Peyer's patch (tissue), 4 donors: ENCODE results near the gene E2F8. TPM values are rescaled to one million over a fixed set of nuclear protein-coding genes. Genes with fewer than 3 reads are reported as not detected.

Experiments used
- DNase-seq, 3 donors: peaks; one replicate each; pipeline ENCODE4 v3.0.0-alpha.2; 2017 to 2019
- H3K27ac ChIP-seq, 4 donors: fragments of 200-600 bp; sonication (generic); one replicate each; pipeline ENCODE4 v1.5.1; 2016 to 2019
- H3K27me3 ChIP-seq, 2 donors: fragments of 200-600 bp; sonication (generic); one replicate each; pipeline ENCODE4 v1.5.1; 2019
- H3K36me3 ChIP-seq, 3 donors: fragments of 200-600 bp; sonication (generic); one replicate each; pipeline ENCODE4 v1.5.1; 2016 to 2019
- H3K4me1 ChIP-seq, 4 donors: fragments of 200-600 bp; sonication (generic); one replicate each; pipeline ENCODE4 v1.5.1; 2016 to 2019
- H3K4me3 ChIP-seq, 4 donors: fragments of 200-600 bp; sonication (generic); 1 replicate in 3 of 4; 2 replicates in 1 of 4; pipeline ENCODE4 v1.5.1; 2016 to 2019; ENCODE audit warnings: mild to moderate bottlenecking in 1 of 4
- H3K9me3 ChIP-seq, 4 donors: fragments of 200-600 bp; sonication (generic); one replicate each; pipeline ENCODE4 v1.5.1; 2016 to 2019; ENCODE audit warnings: mild to moderate bottlenecking in 1 of 4
- CTCF ChIP-seq, 6 experiments: fragments of 450-650 bp in 4 of 6; fragments of 200-600 bp in 2 of 6; sonication (generic) in 1 of 6; IDR thresholded peaks; one replicate each; pipeline ENCODE4 v1.5.1; 2017 to 2019; ENCODE audit warnings: antibody characterized with exemption in 6 of 6, mild to moderate bottlenecking in 3 of 6, moderate library complexity in 1 of 6
- POLR2A ChIP-seq, 2 donors: fragments of 450-650 bp; IDR thresholded peaks; one replicate each; pipeline ENCODE4 v1.5.1; 2017; ENCODE audit warnings: antibody characterized with exemption in 2 of 2, mild to moderate bottlenecking in 2 of 2, moderate library complexity in 2 of 2
- total RNA-seq, 4 donors: library from RNA; depleted of rRNA; stranded (reverse); fragments of >200 nt; gene quantifications; one replicate each; pipeline ENCODE4 v1.1.0, GENCODE V29; 2016

Gene E2F8
- total RNA-seq, 4 donors from 2014 or later, result 1.5 to 14.9 (median 6.0) TPM

- DNase-seq, result no peak
- Histone ChIP-seq H3K36me3 (no peaks in the 10 kb centered on the region), H3K27me3 (no peaks in the 10 kb centered on the region), H3K9me3 (no peaks in the 10 kb centered on the region), H3K4me1 (no peaks in the 10 kb centered on the region), H3K27ac (no peak overlapping the region), H3K4me3 (no peak overlapping the region)
- TF ChIP-seq CTCF (IDR thresholded peaks at IDR 0.05) (no peak), POLR2A (IDR thresholded peaks at IDR 0.05) (no peak)
These were observed 24.7 kb downstream of the E2F8 start for GRCh38 chr11:19216021-19216420.

DNA sequence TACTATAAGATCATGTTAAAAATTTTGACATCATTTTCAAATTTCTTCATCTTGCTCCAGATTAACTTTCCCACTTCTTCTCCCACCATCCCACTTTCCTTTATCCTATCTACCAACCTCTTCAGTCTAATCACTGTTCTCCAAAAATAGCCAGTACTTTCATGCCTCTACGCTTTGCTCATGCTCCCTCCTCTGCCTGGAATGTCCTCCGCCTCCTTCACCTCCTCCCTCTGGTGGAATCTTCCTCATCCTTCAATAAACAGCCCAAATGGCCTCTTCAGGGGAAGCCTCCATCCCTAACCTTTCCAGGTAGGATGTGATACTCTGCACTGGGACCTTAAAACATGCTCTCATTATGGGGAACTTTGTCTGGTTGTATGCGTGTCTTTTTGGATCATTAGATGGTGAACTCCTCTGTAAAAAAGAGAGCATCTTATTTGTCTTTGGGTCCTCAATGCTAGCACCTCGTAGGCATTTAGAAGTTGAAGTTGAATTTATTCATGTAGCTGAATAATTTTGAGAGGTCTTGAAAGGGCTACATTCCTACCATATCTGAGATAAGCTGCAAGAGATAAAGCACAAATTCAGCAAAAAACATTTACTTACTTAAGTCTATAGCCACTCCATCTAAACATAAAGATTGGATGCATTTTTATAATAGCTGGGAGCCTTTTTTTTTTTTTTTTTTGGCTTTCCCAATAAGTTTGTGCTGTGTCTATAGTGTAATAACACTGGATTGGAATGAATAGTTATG lies 31.0 kb downstream of the E2F8 start:
- Histone ChIP-seq H3K4me1 (no peaks in the 10 kb centered on the region), H3K27me3 (no peaks in the 10 kb centered on the region), H3K27ac (no peak overlapping the region), H3K4me3 (no peak overlapping the region), H3K9me3 (no peaks in the 10 kb centered on the region), H3K36me3 (no peaks in the 10 kb centered on the region)
- DNase-seq, result no peak
- TF ChIP-seq CTCF (IDR thresholded peaks at IDR 0.05) (no peak), POLR2A (IDR thresholded peaks at IDR 0.05) (no peak)

DNA sequence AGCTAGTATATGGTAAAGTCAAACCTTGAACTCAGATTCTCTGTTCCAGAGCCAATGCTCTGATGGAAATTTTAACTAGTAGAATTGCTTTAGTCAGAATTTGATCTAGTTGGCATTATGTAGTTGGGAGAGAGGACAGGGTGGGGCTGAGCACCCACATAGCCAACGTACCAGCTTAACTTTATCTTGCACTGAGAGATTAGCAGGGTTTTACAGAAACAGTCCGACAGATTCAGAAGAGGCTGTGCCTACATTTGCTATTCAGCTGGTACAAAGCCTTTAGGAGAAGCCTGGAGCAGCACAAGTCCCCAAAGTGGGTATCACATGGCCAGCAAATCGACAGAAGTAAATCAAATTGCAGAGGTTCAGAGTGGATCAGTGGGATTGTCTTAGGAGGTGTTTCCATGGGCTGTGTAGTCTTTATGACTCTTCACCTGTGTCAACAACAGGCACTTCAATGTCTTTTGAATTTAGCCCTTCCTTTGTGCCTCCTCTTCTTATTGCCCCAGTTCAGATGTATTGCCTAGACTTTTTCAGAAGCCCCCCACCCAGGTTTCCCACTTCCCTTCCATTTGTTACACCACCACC lies 31.7 kb downstream of the E2F8 start:
- Histone ChIP-seq H3K36me3 (no peaks in the 10 kb centered on the region), H3K27me3 (no peaks in the 10 kb centered on the region), H3K4me3 (no peak overlapping the region), H3K4me1 (no peaks in the 10 kb centered on the region), H3K9me3 (no peaks in the 10 kb centered on the region), H3K27ac (no peak overlapping the region)
- no peak for DNase-seq
- TF ChIP-seq CTCF (IDR thresholded peaks at IDR 0.05) (no peak), POLR2A (IDR thresholded peaks at IDR 0.05) (no peak)

DNA sequence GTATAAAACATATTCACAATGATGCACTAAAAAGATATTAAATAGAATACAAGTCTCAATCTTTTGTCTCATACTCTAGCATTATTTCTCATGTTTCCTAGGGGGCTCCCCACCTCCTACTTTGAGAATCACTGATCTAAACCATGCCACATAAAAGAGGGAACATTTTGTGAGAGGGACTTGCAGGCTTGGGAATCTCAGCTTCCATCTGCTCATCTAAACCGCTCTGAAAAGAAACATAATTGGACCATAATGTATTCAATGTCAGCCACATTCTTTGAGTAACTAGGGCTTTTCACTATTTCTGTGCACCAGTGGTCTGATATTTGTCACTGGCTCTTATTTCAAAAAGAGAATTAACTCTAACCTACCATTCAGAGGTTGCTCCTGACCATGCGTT lies 32.6 kb downstream of the E2F8 start:
- Histone ChIP-seq H3K4me1 (no peaks in the 10 kb centered on the region), H3K27ac (no peak overlapping the region), H3K27me3 (no peaks in the 10 kb centered on the region), H3K9me3 (no peaks in the 10 kb centered on the region), H3K36me3 (no peaks in the 10 kb centered on the region), H3K4me3 (no peak overlapping the region)
- DNase-seq, result no peak
- no peak for TF ChIP-seq POLR2A (IDR thresholded peaks at IDR 0.05)
- no peak for TF ChIP-seq CTCF (IDR thresholded peaks at IDR 0.05)

DNA sequence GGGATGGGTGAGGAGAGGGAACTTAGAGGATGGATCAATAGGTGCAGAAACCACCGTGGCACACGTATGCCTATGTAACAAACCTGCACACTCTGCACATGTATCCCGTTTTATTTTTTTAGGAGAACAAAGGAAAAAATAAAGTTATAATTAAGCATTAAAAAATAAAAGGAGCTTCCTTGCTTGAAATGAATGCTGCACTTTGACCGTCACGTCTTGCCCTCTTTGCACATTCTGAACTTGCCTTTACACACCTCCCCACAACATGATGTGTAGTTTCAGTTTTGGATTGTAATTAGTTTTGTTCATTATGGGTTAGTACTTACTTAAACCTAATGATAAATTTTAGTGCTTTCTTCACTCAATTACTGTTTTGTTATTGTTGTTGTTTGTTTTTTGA lies 35.9 kb downstream of the E2F8 start:
- no peak for DNase-seq
- Histone ChIP-seq H3K27me3 (no peaks in the 10 kb centered on the region), H3K9me3 (no peaks in the 10 kb centered on the region), H3K4me3 (no peak overlapping the region), H3K27ac (no peak overlapping the region), H3K36me3 (no peaks in the 10 kb centered on the region), H3K4me1 (no peaks in the 10 kb centered on the region)
- no peak for TF ChIP-seq POLR2A (IDR thresholded peaks at IDR 0.05)
- no peak for TF ChIP-seq CTCF (IDR thresholded peaks at IDR 0.05)
